ENCODE results near the gene GXYLT1. TPM values are rescaled to one million over a fixed set of nuclear protein-coding genes. Genes with fewer than 3 reads are reported as not detected.

GXYLT1 gene
- total RNA-seq, 1 experiment from 2014 or later, result 9.0 TPM

GRCh38 chr12:42156232-42156631, 11.6 kb upstream of the GXYLT1 start:
- Histone ChIP-seq H3K27me3 (ENCODE audit: insufficient read depth, low read length) (no peaks in the 10 kb centered on the region), H3K79me2 (ENCODE audit: insufficient read depth, low read length) (no peaks in the 10 kb centered on the region), H3K4me2 (ENCODE audit: low read length) (no peak overlapping the region), H3K36me3 (ENCODE audit: control insufficient read depth in 1 of 2, insufficient read depth in 2 of 2, low read length in 2 of 2) (no peaks in the 10 kb centered on the region), H3K9me3 (ENCODE audit: control insufficient read depth in 1 of 2, insufficient read depth in 1 of 2, low read depth in 1 of 2, low read length in 2 of 2) (no peaks in the 10 kb centered on the region), H3K4me1 (ENCODE audit: control insufficient read depth in 1 of 2, insufficient read depth in 2 of 2, low read length in 2 of 2) (no peaks in the 10 kb centered on the region), H3K4me3 (replicated peaks in 1 of 2; ENCODE audit: low read depth in 1 of 2, low read length in 2 of 2) (no peak overlapping the region), H4K20me1 (ENCODE audit: insufficient read depth) (no peaks in the 10 kb centered on the region), H3K9me2 (ENCODE audit: insufficient read depth) (no peaks in the 10 kb centered on the region), H3K27ac (ENCODE audit: low read depth, low read length) (no peak overlapping the region), H2AFZ (ENCODE audit: low read depth, low read length, poor library complexity, severe bottlenecking) (no peak overlapping the region), H3K9ac (ENCODE audit: low read length) (no peak overlapping the region)
- POLR2A ChIA-PET, result no interaction called here
- RAD21 ChIA-PET (ENCODE audit: low non-redundant PET in 1 of 2, low total read pairs in 2 of 2, uncharacterized antibody in 2 of 2, unreplicated experiment in 2 of 2), result no interaction called here
- ATAC-seq, result no peak
- CTCF ChIA-PET, result no interaction called here
- TF ChIP-seq EGR1 (IDR thresholded peaks at IDR 0.05; ENCODE audit: low read depth) (no peak), ZNF274 (IDR thresholded peaks at IDR 0.05; ENCODE audit: low read depth, low read length) (no peak), SIN3A (IDR thresholded peaks at IDR 0.05; ENCODE audit: low read depth) (no peak)
- intact Hi-C loops (cut with micrococcal nuclease), result no loop called here
- no peak for DNase-seq (ENCODE audit: low read depth, low spot score)
- BruUV-seq (replicated peaks), result no TSS peak

DNA sequence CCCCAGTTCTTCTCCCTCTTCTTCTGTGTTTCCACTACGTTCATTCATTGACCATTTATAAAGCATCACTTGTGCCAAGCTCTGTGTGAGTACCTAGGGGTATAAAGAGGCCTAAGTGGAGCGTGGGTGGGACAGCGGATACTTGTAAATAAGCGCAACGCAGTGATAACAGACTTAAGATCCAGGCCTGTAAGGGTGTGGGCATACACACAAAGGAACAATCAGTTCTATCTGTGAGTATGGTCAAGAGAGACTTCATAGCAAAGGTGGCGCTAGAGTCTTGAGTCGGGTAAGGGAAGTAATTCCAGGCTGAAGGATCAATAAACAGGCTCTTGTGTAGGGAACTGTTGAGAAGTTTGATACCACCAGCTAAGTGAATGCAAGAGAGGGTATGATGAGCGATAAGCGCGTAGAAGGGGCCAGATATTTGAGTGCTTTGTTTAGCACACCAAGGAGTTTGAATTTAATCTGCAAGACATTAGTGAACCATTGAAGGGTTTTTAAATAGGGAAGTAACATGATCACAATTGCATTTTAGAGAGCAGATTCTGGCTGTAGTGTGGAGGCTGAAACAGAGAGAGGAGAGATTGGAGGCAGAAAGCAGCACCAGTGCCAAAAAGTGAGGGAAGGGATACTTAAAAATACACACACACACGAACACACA, 1.0 kb upstream of the GXYLT1 start:
- Histone ChIP-seq H3K36me3 (ENCODE audit: control insufficient read depth in 1 of 2, insufficient read depth in 2 of 2, low read length in 2 of 2) (no peaks in the 10 kb centered on the region), H3K9me3 (ENCODE audit: control insufficient read depth in 1 of 2, insufficient read depth in 1 of 2, low read depth in 1 of 2, low read length in 2 of 2) (no peaks in the 10 kb centered on the region), H4K20me1 (ENCODE audit: insufficient read depth) (peaks cover 10% of the 10 kb centered on the region; the same call in 1 of the 2 replicates), H3K4me2 (ENCODE audit: low read length) (peak overlapping the region; percentile 83), H3K4me1 (ENCODE audit: control insufficient read depth in 1 of 2, insufficient read depth in 2 of 2, low read length in 2 of 2) (peaks cover 7 to 26% of the 10 kb centered on the region in 2 experiments; a peak in 3 of 4 replicates), H3K79me2 (ENCODE audit: insufficient read depth, low read length) (peaks cover 35% of the 10 kb centered on the region), H3K4me3 (replicated peaks in 1 of 2; ENCODE audit: low read depth in 1 of 2, low read length in 2 of 2) (peak overlapping the region in 1 of 2 experiments; percentile 67; a peak in 1 of 4 replicates), H3K27ac (ENCODE audit: low read depth, low read length) (peak overlapping the region; percentile 88; the same call in 1 of the 2 replicates), H3K9me2 (ENCODE audit: insufficient read depth) (no peaks in the 10 kb centered on the region), H3K9ac (ENCODE audit: low read length) (0 out of 2 replicates have a peak overlapping the region, but pooled peaks have one; percentile 70), H3K27me3 (ENCODE audit: insufficient read depth, low read length) (no peaks in the 10 kb centered on the region), H2AFZ (ENCODE audit: low read depth, low read length, poor library complexity, severe bottlenecking) (peak overlapping the region; percentile 20)
- TF ChIP-seq, protein P1, sequence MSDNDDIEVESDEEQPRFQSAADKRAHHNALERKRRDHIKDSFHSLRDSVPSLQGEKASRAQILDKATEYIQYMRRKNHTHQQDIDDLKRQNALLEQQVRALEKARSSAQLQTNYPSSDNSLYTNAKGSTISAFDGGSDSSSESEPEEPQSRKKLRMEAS (IDR thresholded peaks at IDR 0.05), result no peak
- TF ChIP-seq EGR1 (IDR thresholded peaks at IDR 0.05; ENCODE audit: low read depth), result no peak
- TF ChIP-seq ZNF274 (IDR thresholded peaks at IDR 0.05; ENCODE audit: low read depth, low read length), result no peak
- peak; percentile 40; the same call in 1 of the 2 replicates for TF ChIP-seq RAD21 (IDR thresholded peaks at IDR 0.05; ENCODE audit: low read depth)
- TF ChIP-seq POLR2A (IDR thresholded peaks at IDR 0.05; ENCODE audit: borderline replicate concordance, extremely low read depth, insufficient read depth, insufficient read length), result no peak
- no peak for TF ChIP-seq TCF7L2 (IDR thresholded peaks at IDR 0.05; ENCODE audit: borderline replicate concordance, extremely low read depth, insufficient read depth, insufficient read length)
- no peak for TF ChIP-seq JUND (IDR thresholded peaks at IDR 0.05)
- TF ChIP-seq, protein P2, sequence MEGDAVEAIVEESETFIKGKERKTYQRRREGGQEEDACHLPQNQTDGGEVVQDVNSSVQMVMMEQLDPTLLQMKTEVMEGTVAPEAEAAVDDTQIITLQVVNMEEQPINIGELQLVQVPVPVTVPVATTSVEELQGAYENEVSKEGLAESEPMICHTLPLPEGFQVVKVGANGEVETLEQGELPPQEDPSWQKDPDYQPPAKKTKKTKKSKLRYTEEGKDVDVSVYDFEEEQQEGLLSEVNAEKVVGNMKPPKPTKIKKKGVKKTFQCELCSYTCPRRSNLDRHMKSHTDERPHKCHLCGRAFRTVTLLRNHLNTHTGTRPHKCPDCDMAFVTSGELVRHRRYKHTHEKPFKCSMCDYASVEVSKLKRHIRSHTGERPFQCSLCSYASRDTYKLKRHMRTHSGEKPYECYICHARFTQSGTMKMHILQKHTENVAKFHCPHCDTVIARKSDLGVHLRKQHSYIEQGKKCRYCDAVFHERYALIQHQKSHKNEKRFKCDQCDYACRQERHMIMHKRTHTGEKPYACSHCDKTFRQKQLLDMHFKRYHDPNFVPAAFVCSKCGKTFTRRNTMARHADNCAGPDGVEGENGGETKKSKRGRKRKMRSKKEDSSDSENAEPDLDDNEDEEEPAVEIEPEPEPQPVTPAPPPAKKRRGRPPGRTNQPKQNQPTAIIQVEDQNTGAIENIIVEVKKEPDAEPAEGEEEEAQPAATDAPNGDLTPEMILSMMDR (IDR thresholded peaks at IDR 0.05 in 2 of 3, conservative IDR thresholded peaks at IDR 0.05 in 1 of 3; ENCODE audit: borderline replicate concordance in 1 of 3, insufficient read depth in 1 of 3, low read depth in 2 of 3, low read length in 2 of 3), result peak in 2 of 3 experiments; percentile 8 to 22; a peak in 1 of 6 replicates
- no peak for TF ChIP-seq SRF (IDR thresholded peaks at IDR 0.05; ENCODE audit: low read depth)
- no peak for TF ChIP-seq POLR2AphosphoS5 (IDR thresholded peaks at IDR 0.05; ENCODE audit: low read depth, low read length)
- no peak for TF ChIP-seq ELF1 (IDR thresholded peaks at IDR 0.05; ENCODE audit: borderline replicate concordance, low read depth)
- no peak for TF ChIP-seq ZBTB33 (IDR thresholded peaks at IDR 0.05; ENCODE audit: extremely low read depth, insufficient replicate concordance, low read length)
- intact Hi-C loops (cut with micrococcal nuclease), result loop anchor here (2.0 kb wide), 1 partner anchor 91 kb away; no protein-coding TSS in a partner anchor
- ATAC-seq, result no peak
- ChIA-PET CTCF (interaction anchor here (1.4 kb wide), 1 partner anchor 1193 kb away, joined by 6 read pairs; no protein-coding TSS in a partner anchor), POLR2A (interaction anchor here (0.8 kb wide), 2 partner anchors 9 to 17 kb away, joined by 4 to 5 read pairs; no protein-coding TSS in a partner anchor), RAD21 (ENCODE audit: low non-redundant PET in 1 of 2, low total read pairs in 2 of 2, uncharacterized antibody in 2 of 2, unreplicated experiment in 2 of 2) (no interaction called here)
- no TSS peak for BruUV-seq (replicated peaks)
- no peak for DNase-seq (ENCODE audit: low read depth, low spot score)

Data from HCT116 (cell line).